ENCODE data around the gene SNAP29.
"Not testable (repeated sequence)": the region's sequence is repeated elsewhere in the genome, so short reads cannot be mapped to it uniquely, and the experiment has no call there.

DNA sequence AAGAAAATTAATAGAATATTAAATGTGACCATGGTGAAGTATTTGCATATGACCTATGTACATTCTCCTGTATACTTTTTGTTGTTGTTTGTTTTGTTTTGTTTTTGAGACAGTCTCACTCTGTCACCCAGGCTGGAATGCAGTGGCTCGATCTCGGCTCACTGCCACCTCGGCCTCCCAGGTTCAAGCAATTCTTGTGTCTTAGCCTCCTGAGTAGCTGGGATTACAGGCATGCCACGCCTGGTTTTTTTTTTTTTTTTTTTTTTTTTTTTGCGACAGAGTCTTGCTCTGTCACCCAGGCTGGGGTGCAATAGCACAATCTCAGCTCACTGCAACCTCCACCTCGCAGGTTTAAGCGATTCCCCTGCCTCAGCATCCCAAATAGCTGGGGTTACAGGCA lies 38.9 kb downstream of the SNAP29 start:
- TF ChIP-seq, protein P1, sequence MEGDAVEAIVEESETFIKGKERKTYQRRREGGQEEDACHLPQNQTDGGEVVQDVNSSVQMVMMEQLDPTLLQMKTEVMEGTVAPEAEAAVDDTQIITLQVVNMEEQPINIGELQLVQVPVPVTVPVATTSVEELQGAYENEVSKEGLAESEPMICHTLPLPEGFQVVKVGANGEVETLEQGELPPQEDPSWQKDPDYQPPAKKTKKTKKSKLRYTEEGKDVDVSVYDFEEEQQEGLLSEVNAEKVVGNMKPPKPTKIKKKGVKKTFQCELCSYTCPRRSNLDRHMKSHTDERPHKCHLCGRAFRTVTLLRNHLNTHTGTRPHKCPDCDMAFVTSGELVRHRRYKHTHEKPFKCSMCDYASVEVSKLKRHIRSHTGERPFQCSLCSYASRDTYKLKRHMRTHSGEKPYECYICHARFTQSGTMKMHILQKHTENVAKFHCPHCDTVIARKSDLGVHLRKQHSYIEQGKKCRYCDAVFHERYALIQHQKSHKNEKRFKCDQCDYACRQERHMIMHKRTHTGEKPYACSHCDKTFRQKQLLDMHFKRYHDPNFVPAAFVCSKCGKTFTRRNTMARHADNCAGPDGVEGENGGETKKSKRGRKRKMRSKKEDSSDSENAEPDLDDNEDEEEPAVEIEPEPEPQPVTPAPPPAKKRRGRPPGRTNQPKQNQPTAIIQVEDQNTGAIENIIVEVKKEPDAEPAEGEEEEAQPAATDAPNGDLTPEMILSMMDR (IDR thresholded peaks at IDR 0.05; ENCODE audit: insufficient read depth, low read length), result not testable (repeated sequence)
- TF ChIP-seq, protein P2, sequence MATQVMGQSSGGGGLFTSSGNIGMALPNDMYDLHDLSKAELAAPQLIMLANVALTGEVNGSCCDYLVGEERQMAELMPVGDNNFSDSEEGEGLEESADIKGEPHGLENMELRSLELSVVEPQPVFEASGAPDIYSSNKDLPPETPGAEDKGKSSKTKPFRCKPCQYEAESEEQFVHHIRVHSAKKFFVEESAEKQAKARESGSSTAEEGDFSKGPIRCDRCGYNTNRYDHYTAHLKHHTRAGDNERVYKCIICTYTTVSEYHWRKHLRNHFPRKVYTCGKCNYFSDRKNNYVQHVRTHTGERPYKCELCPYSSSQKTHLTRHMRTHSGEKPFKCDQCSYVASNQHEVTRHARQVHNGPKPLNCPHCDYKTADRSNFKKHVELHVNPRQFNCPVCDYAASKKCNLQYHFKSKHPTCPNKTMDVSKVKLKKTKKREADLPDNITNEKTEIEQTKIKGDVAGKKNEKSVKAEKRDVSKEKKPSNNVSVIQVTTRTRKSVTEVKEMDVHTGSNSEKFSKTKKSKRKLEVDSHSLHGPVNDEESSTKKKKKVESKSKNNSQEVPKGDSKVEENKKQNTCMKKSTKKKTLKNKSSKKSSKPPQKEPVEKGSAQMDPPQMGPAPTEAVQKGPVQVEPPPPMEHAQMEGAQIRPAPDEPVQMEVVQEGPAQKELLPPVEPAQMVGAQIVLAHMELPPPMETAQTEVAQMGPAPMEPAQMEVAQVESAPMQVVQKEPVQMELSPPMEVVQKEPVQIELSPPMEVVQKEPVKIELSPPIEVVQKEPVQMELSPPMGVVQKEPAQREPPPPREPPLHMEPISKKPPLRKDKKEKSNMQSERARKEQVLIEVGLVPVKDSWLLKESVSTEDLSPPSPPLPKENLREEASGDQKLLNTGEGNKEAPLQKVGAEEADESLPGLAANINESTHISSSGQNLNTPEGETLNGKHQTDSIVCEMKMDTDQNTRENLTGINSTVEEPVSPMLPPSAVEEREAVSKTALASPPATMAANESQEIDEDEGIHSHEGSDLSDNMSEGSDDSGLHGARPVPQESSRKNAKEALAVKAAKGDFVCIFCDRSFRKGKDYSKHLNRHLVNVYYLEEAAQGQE (IDR thresholded peaks at IDR 0.05; ENCODE audit: insufficient replicate concordance, low read depth), result not testable (repeated sequence)
- TF ChIP-seq POLR2AphosphoS5 (IDR thresholded peaks at IDR 0.05; ENCODE audit: low read depth); GABPA (IDR thresholded peaks at IDR 0.05; ENCODE audit: low read depth); SPI1 (IDR thresholded peaks at IDR 0.05; ENCODE audit: borderline replicate concordance, low read depth): not testable (repeated sequence)

Measured in HL-60 (cell line).